Keratinocyte (primary cell): ENCODE data around the gene HTR5A. TPM values are rescaled to one million over a fixed set of nuclear protein-coding genes. Genes with fewer than 3 reads are reported as not detected.

Experiments
- DNase-seq: peaks from one replicate; pipeline ENCODE4 v3.0.0-alpha.2; 2011; ENCODE audit warnings: low read depth, missing footprints, low spot score
- FAIRE-seq: peaks from 2 replicates; lab custom pipeline; 2011; peaks lifted over from hg19 to GRCh38; lab: Jason Lieb, UNC
- H2AFZ ChIP-seq: 2 replicates; pipeline ENCODE4 v1.6.0; 2012; ENCODE audit warnings: low read length, control low read depth, inconsistent platforms; ENCODE audit not compliant: control insufficient read depth
- H3K27ac ChIP-seq: 2 replicates; pipeline ENCODE4 v1.5.1; 2011; ENCODE audit warnings: low read length; ENCODE audit not compliant: control insufficient read depth, insufficient read depth
- H3K27me3 ChIP-seq: 3 replicates; pipeline ENCODE4 v1.6.0; 2011; ENCODE audit warnings: low read length; ENCODE audit not compliant: control insufficient read depth, insufficient read depth; ENCODE audit errors: extremely low read depth
- H3K36me3 ChIP-seq, 2 experiments: 2 replicates in 1 of 2; 3 replicates in 1 of 2; pipeline ENCODE4 v1.5.1; 2011; ENCODE audit warnings: low read length in 2 of 2, mild to moderate bottlenecking in 1 of 2; ENCODE audit not compliant: control insufficient read depth in 2 of 2, insufficient read depth in 2 of 2; ENCODE audit errors: extremely low read depth in 1 of 2
- H3K4me1 ChIP-seq: 3 replicates; pipeline ENCODE4 v1.5.1; 2011; ENCODE audit warnings: low read length; ENCODE audit not compliant: control insufficient read depth, insufficient read depth; ENCODE audit errors: extremely low read depth
- H3K4me2 ChIP-seq: 3 replicates; pipeline ENCODE4 v1.6.0; 2011; ENCODE audit warnings: low read depth, low read length; ENCODE audit not compliant: control insufficient read depth, insufficient read depth; ENCODE audit errors: extremely low read depth
- H3K4me3 ChIP-seq, 3 experiments: fragments of 200-600 bp in 1 of 3; sonication (generic) in 1 of 3; 2 replicates in 2 of 3; 3 replicates in 1 of 3; pipeline ENCODE4 v1.5.1; 2011 to 2016; ENCODE audit warnings: low read length in 3 of 3, mild to moderate bottlenecking in 3 of 3, control low read depth in 2 of 3, inconsistent platforms in 1 of 3, low read depth in 1 of 3, mixed read lengths in 1 of 3, mixed run types in 1 of 3, moderate library complexity in 1 of 3; ENCODE audit not compliant: control insufficient read depth in 2 of 3, insufficient read depth in 2 of 3; ENCODE audit errors: extremely low read depth in 1 of 3
- H3K79me2 ChIP-seq: 2 replicates; pipeline ENCODE4 v1.6.0; 2012; ENCODE audit warnings: low read length; ENCODE audit not compliant: control insufficient read depth, insufficient read depth
- H3K9ac ChIP-seq: 3 replicates; pipeline ENCODE4 v1.6.0; 2011; ENCODE audit warnings: low read length; ENCODE audit not compliant: control insufficient read depth, insufficient read depth; ENCODE audit errors: extremely low read depth
- H3K9me1 ChIP-seq: 3 replicates; pipeline ENCODE4 v1.6.0; 2011; ENCODE audit warnings: low read length; ENCODE audit not compliant: control insufficient read depth, insufficient read depth; ENCODE audit errors: extremely low read depth
- H3K9me3 ChIP-seq: 2 replicates; pipeline ENCODE4 v1.5.1; 2012; ENCODE audit warnings: low read depth, low read length; ENCODE audit not compliant: control insufficient read depth
- H4K20me1 ChIP-seq: 3 replicates; pipeline ENCODE4 v1.6.0; 2011; ENCODE audit warnings: low read length; ENCODE audit not compliant: control insufficient read depth, insufficient read depth; ENCODE audit errors: extremely low read depth
- CTCF ChIP-seq, 3 experiments: IDR thresholded peaks in 1 of 3; conservative IDR thresholded peaks in 1 of 3; optimal IDR thresholded peaks in 1 of 3; 2 replicates in 2 of 3; 3 replicates in 1 of 3; pipeline versions ENCODE3 to v1.5.1; 2011; ENCODE audit warnings: low read length in 3 of 3, mild to moderate bottlenecking in 3 of 3, moderate library complexity in 2 of 3, control low read depth in 1 of 3, inconsistent platforms in 1 of 3; ENCODE audit not compliant: insufficient read depth in 2 of 3; ENCODE audit errors: extremely low read depth in 1 of 3
- EZH2 ChIP-seq: IDR thresholded peaks from one replicate; pipeline ENCODE4 v1.6.1; 2012; ENCODE audit warnings: inconsistent platforms, mild to moderate bottlenecking, low read length, moderate library complexity
- dilution Hi-C: fragments of 300-500 bp; cut with MboI; formaldehyde crosslinking; loops from one replicate; pipeline ENCODE4 v1.7.0; 2020; ENCODE audit warnings: low sequenced_read_pairs; ENCODE audit not compliant: extremely low pct_ligation_motif_present
- polyA plus RNA-seq, 5 experiments: library from polyadenylated mRNA; depleted of rRNA in 3 of 5; stranded (reverse) in 3 of 5; stranded (forward) in 1 of 5; unstranded in 1 of 5; fragments of >200 nt; gene quantifications; 1 replicate in 1 of 5; 2 replicates in 3 of 5; 3 replicates in 1 of 5; pipeline versions ENCODE4 v1.2.1 to v1.2.3, GENCODE V29; 2011 to 2012; ENCODE audit warnings: missing spikeins in 2 of 5, low read depth in 1 of 5, low replicate concordance in 1 of 5

The HTR5A gene
- polyA plus RNA-seq, 1 donor (not counting 4 experiments of a cell fraction or from before 2014, with no cell fraction given): not detected

GRCh38 chr7:155108144-155108901 is 38.2 kb downstream of the HTR5A start:
- Histone ChIP-seq H3K9ac (no peak overlapping the region), H3K4me1 (no peaks in the 10 kb centered on the region), H3K27me3 (no peaks in the 10 kb centered on the region), H3K4me2 (no peak overlapping the region), H3K36me3 (no peaks in the 10 kb centered on the region), H4K20me1 (no peaks in the 10 kb centered on the region), H2AFZ (no peak overlapping the region), H3K4me3 (no peak overlapping the region), H3K27ac (no peak overlapping the region), H3K9me1 (no peaks in the 10 kb centered on the region), H3K9me3 (no peaks in the 10 kb centered on the region), H3K79me2 (no peaks in the 10 kb centered on the region)
- dilution Hi-C loops: no loop called here
- FAIRE-seq (no peak), DNase-seq (no peak)
- TF ChIP-seq CTCF (optimal IDR thresholded peaks at IDR 0.05 in 1 of 3, IDR thresholded peaks at IDR 0.05 in 1 of 3, conservative IDR thresholded peaks at IDR 0.05 in 1 of 3; ENCODE audit: extremely low read depth in 1 of 3, insufficient read depth in 2 of 3, low read length in 3 of 3): no peak
- TF ChIP-seq EZH2: no peak

- no peak overlapping the region for H3K27ac ChIP-seq
- no peaks in the 10 kb centered on the region for H3K9me3 ChIP-seq
- no peaks in the 10 kb centered on the region for H3K4me1 ChIP-seq
- dilution Hi-C loops: no loop called here
- DNase-seq: no peak
- no peak overlapping the region for H3K9ac ChIP-seq
- TF ChIP-seq CTCF (optimal IDR thresholded peaks at IDR 0.05 in 1 of 3, IDR thresholded peaks at IDR 0.05 in 1 of 3, conservative IDR thresholded peaks at IDR 0.05 in 1 of 3; ENCODE audit: extremely low read depth in 1 of 3, insufficient read depth in 2 of 3, low read length in 3 of 3) (no peak), EZH2 (no peak)
- no peak for FAIRE-seq
- no peak overlapping the region for H2AFZ ChIP-seq
- H3K36me3 ChIP-seq: no peaks in the 10 kb centered on the region
- H3K27me3 ChIP-seq: no peaks in the 10 kb centered on the region
- H3K79me2 ChIP-seq: no peaks in the 10 kb centered on the region
- H3K4me3 ChIP-seq: no peak overlapping the region
- no peaks in the 10 kb centered on the region for H4K20me1 ChIP-seq
- H3K9me1 ChIP-seq: no peaks in the 10 kb centered on the region
- no peak overlapping the region for H3K4me2 ChIP-seq
Observed at GRCh38 chr7:155109121-155109520, 39.0 kb downstream of the HTR5A start.
